ENCODE results near the gene SLC35G1. TPM values are rescaled to one million over a fixed set of nuclear protein-coding genes. Genes with fewer than 3 reads are reported as not detected.

The SLC35G1 gene, protein sequence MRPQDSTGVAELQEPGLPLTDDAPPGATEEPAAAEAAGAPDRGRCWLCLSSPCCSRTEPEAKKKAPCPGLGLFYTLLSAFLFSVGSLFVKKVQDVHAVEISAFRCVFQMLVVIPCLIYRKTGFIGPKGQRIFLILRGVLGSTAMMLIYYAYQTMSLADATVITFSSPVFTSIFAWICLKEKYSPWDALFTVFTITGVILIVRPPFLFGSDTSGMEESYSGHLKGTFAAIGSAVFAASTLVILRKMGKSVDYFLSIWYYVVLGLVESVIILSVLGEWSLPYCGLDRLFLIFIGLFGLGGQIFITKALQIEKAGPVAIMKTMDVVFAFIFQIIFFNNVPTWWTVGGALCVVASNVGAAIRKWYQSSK
- total RNA-seq (2013): 0.60 TPM
- polyA plus RNA-seq (under 1 TPM; 0.52 to 0.94 (median 0.67) TPM), polyA minus RNA-seq (0.42 and 0.88 TPM in 2 replicates), total RNA-seq (0.42 to 2.8 (median 1.1) reads per million in 11 experiments)

DNA sequence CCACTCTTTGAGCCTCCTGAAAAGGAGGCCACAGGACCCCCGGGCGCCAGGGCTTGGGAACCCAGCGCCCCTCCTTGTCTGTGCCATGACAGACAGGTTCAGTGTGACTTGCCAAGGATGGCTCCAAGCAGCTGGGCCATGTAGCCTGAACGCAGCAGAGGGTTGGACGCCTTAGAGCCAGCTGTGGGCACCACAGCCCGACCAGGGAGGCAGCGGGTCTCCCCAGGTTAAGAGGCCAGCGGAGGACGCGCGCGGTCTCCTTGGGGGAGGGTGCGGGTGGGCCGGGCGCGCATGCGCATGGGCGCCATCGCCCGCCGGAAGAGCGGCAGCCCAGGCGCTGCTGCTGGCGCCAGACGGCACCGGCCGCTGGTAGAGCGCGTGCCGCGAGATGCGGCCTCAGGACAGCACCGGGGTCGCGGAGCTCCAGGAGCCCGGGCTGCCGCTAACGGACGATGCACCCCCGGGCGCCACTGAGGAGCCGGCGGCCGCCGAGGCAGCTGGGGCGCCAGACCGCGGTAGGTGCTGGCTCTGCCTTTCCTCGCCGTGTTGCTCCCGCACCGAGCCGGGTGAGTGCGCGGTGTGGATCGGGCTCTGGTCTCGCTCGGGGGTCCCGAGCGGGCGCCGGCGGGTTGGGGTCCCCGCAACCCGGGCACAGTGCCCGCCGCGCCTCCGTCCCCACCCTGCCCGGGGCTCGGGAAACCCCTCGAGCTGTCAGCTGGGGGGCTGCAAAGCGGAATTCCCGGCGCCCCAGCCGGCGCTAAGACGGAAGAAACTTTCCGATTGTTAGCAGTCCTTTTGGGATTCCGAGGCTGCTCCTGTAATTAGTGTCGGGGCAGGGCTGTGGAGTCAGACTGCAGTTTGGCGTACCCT lies at the start of gene SLC35G1:
TSS of gene SLC35G1 (plus strand) at position 333 of the 870 bp plus-strand sequence. CDS start at position 389, 56 bp downstream.
- TF ChIP-seq, protein P1, sequence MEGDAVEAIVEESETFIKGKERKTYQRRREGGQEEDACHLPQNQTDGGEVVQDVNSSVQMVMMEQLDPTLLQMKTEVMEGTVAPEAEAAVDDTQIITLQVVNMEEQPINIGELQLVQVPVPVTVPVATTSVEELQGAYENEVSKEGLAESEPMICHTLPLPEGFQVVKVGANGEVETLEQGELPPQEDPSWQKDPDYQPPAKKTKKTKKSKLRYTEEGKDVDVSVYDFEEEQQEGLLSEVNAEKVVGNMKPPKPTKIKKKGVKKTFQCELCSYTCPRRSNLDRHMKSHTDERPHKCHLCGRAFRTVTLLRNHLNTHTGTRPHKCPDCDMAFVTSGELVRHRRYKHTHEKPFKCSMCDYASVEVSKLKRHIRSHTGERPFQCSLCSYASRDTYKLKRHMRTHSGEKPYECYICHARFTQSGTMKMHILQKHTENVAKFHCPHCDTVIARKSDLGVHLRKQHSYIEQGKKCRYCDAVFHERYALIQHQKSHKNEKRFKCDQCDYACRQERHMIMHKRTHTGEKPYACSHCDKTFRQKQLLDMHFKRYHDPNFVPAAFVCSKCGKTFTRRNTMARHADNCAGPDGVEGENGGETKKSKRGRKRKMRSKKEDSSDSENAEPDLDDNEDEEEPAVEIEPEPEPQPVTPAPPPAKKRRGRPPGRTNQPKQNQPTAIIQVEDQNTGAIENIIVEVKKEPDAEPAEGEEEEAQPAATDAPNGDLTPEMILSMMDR (IDR thresholded peaks at IDR 0.05): no peak
- DNase-seq: peak; percentile 44 to 59 (median 53)
- peak within 1 kb of the TSS; percentile 52 to 83 (median 80) for H3K4me3 ChIP-seq (replicated peaks in 1 of 3; ENCODE audit: low read depth in 2 of 3, low read length in 3 of 3)
- H3K36me3 Mint-ChIP-seq: peaks cover 5% of the 10 kb centered on the region in 2 donors
- H3K36me3 ChIP-seq (replicated peaks in 1 of 2; ENCODE audit: control insufficient read depth in 1 of 2, insufficient read depth in 2 of 2, low read length in 2 of 2): no peaks in the 10 kb centered on the region
- peaks cover 2 to 8% (median 6%) of the 10 kb centered on the region in 3 donors for H3K27me3 Mint-ChIP-seq (ENCODE audit: low read depth in 3 of 3)
- no peaks in the 10 kb centered on the region for H4K20me1 ChIP-seq (ENCODE audit: insufficient read depth, low read length)
- H3K4me2 ChIP-seq (replicated peaks; ENCODE audit: extremely low read depth, low read length, poor library complexity, severe bottlenecking): peak within 1 kb of the TSS; percentile 92
- intact Hi-C loops (cut with micrococcal nuclease): no loop called here
- peak within 1 kb of the TSS; percentile 84 to 90 for H3K4me3 Mint-ChIP-seq
- H3K4me1 Mint-ChIP-seq: peaks cover 44% of the 10 kb centered on the region
- no peaks in the 10 kb centered on the region for H3K9me3 Mint-ChIP-seq
- H3K27ac ChIP-seq (ENCODE audit: low read depth in 1 of 2, low read length in 2 of 2): peak within 1 kb of the TSS in 1 of 2 donors; percentile 35
- peak within 1 kb of the TSS; percentile 73 for H3K9ac ChIP-seq (ENCODE audit: insufficient read depth, low read length, poor library complexity, severe bottlenecking)
- peak within 1 kb of the TSS in 2 of 7 donors; percentile 29 to 38 for H3K27ac Mint-ChIP-seq
- H3K79me2 ChIP-seq (ENCODE audit: insufficient read depth, low read length): no peaks in the 10 kb centered on the region
- peaks cover under 1 to 2% of the 10 kb centered on the region in 2 donors for H3K27me3 ChIP-seq (ENCODE audit: control insufficient read depth in 2 of 2, insufficient read depth in 2 of 2, low read length in 2 of 2)
- WGBS (ENCODE audit: insufficient coverage): under 1% methylated on average over 80 of the region's 82 CpGs
- H3K9me3 ChIP-seq (replicated peaks in 1 of 2; ENCODE audit: control insufficient read depth in 1 of 2, insufficient read depth in 1 of 2, low read length in 2 of 2): no peaks in the 10 kb centered on the region
- peak within 1 kb of the TSS; percentile 98 for H2AFZ ChIP-seq (ENCODE audit: insufficient read depth, low read depth, low read length, poor library complexity, severe bottlenecking)
- H3K4me1 ChIP-seq (ENCODE audit: control insufficient read depth in 1 of 2, insufficient read depth in 2 of 2, low read length in 2 of 2): peaks cover 17 to 22% of the 10 kb centered on the region in 2 donors

DNA sequence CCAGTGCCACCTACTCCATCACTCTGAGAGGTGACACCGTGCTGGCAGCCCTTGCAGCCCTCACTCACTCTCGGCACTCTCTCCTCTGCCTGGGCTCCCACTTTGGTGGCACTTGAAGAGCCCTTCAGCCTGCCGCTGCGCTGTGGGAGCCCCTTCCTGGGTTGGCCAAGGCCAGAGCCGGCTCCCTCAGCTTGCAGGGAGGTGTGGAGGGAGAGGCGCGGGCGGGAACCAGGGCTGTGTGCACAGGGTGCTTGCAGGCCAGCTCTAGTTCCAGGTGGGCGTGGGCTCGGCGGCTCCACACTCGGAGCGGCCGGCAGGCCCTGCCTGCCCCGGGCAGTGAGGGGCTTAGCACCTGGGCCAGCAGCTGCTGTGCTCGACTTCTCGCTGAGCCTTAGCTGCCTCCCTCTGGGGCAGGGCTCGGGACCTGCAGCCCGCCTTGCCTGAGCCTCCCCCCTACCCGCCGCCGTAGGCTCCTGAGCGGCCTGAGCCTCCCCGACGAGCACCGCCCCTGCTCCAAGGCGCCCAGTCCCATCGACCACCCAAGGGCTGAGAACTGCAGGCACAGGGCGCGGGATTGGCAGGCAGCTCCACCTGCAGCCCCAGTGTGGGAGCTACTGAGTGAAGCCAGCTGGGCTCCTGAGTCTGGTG lies 48.7 kb upstream of the SLC35G1 start:
- no peaks in the 10 kb centered on the region for H3K36me3 ChIP-seq (replicated peaks in 1 of 2; ENCODE audit: control insufficient read depth in 1 of 2, insufficient read depth in 2 of 2, low read length in 2 of 2)
- no peaks in the 10 kb centered on the region for H3K36me3 Mint-ChIP-seq
- no peak overlapping the region for H3K27ac ChIP-seq (ENCODE audit: low read depth in 1 of 2, low read length in 2 of 2)
- H3K79me2 ChIP-seq (ENCODE audit: insufficient read depth, low read length): no peaks in the 10 kb centered on the region
- no peaks in the 10 kb centered on the region for H4K20me1 ChIP-seq (ENCODE audit: insufficient read depth, low read length)
- intact Hi-C loops (cut with micrococcal nuclease): no loop called here
- no peaks in the 10 kb centered on the region for H3K27me3 ChIP-seq (ENCODE audit: control insufficient read depth in 2 of 2, insufficient read depth in 2 of 2, low read length in 2 of 2)
- TF ChIP-seq, protein P1 (IDR thresholded peaks at IDR 0.05): no peak
- no peaks in the 10 kb centered on the region for H3K9me3 ChIP-seq (replicated peaks in 1 of 2; ENCODE audit: control insufficient read depth in 1 of 2, insufficient read depth in 1 of 2, low read length in 2 of 2)
- no peak overlapping the region for H3K4me3 ChIP-seq (replicated peaks in 1 of 3; ENCODE audit: low read depth in 2 of 3, low read length in 3 of 3)
- H3K27ac Mint-ChIP-seq: no peak overlapping the region
- H3K4me1 ChIP-seq (ENCODE audit: control insufficient read depth in 1 of 2, insufficient read depth in 2 of 2, low read length in 2 of 2): no peaks in the 10 kb centered on the region
- no peaks in the 10 kb centered on the region for H3K4me1 Mint-ChIP-seq
- peaks cover 0 to 12% (median 6%) of the 10 kb centered on the region in 7 donors for H3K9me3 Mint-ChIP-seq
- peaks cover 3 to 4% (median 4%) of the 10 kb centered on the region in 3 donors for H3K27me3 Mint-ChIP-seq (ENCODE audit: low read depth in 3 of 3)
- no peak for DNase-seq
- H3K4me2 ChIP-seq (replicated peaks; ENCODE audit: extremely low read depth, low read length, poor library complexity, severe bottlenecking): no peak overlapping the region
- no peak overlapping the region for H3K4me3 Mint-ChIP-seq
- no peak overlapping the region for H3K9ac ChIP-seq (ENCODE audit: insufficient read depth, low read length, poor library complexity, severe bottlenecking)
- 98% methylated on average over 24 of the region's 30 CpGs for WGBS (ENCODE audit: insufficient coverage)
- H2AFZ ChIP-seq (ENCODE audit: insufficient read depth, low read depth, low read length, poor library complexity, severe bottlenecking): no peak overlapping the region

All from CD14-positive monocyte (primary cell).